Measurements from ENCODE around the gene TTYH2. TPM values are rescaled to one million over a fixed set of nuclear protein-coding genes. Genes with fewer than 3 reads are reported as not detected.

Gene TTYH2
- total RNA-seq, 6 experiments from 2014 or later: 0.60 to 1.8 (median 1.3) TPM

DNA sequence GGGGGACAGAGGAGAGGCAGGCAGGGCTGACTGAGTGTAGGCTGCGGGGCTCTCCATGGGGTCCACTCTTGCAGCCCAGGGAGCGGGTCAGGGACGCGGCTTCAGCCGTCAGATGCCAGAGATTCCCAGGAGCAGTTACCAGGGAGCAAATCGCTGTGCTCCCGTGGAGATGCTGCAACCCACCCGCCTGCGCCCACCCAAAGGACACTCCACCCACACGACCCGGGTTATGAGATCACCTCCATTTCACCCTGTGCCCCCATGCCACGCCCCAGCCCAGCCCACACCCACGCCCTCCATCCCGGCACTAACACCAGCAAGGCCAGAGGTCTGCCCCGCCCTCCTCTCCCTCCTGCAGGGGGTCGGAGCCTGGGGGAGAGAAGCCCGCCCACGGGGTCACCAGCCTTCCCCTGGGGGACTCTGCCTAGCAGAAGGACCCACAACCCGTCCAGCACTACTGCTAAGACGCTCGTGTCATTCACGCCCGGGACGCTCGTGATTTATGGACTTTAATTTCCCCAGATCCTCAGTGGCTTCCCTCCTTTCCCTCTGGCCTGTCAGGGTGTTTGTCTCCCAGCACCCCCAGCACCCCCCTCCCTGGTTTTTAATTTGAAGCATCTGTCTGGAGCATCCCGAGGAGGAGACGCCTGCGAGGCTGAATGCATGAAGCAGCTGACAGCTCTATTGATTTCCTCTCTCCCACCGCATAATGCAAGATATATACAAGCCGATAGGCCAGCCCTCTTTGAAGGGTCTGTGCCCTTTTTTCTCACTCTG is 16.6 kb upstream of the TTYH2 start:
- DNase-seq (no peak), ATAC-seq (no peak)
- Histone ChIP-seq H3K27ac (no peak overlapping the region), H3K9me3 (no peaks in the 10 kb centered on the region), H3K4me3 (no peak overlapping the region), H3K27me3 (no peaks in the 10 kb centered on the region), H3K36me3 (no peaks in the 10 kb centered on the region), H3K4me1 (peaks cover 0 to 13% (median 3%) of the 10 kb centered on the region in 4 donors)
- no peak for TF ChIP-seq POLR2A (IDR thresholded peaks at IDR 0.05)
- TF ChIP-seq, protein P1, sequence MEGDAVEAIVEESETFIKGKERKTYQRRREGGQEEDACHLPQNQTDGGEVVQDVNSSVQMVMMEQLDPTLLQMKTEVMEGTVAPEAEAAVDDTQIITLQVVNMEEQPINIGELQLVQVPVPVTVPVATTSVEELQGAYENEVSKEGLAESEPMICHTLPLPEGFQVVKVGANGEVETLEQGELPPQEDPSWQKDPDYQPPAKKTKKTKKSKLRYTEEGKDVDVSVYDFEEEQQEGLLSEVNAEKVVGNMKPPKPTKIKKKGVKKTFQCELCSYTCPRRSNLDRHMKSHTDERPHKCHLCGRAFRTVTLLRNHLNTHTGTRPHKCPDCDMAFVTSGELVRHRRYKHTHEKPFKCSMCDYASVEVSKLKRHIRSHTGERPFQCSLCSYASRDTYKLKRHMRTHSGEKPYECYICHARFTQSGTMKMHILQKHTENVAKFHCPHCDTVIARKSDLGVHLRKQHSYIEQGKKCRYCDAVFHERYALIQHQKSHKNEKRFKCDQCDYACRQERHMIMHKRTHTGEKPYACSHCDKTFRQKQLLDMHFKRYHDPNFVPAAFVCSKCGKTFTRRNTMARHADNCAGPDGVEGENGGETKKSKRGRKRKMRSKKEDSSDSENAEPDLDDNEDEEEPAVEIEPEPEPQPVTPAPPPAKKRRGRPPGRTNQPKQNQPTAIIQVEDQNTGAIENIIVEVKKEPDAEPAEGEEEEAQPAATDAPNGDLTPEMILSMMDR (IDR thresholded peaks at IDR 0.05): no peak
- 58% methylated on average over 9 of the region's 30 CpGs for WGBS (ENCODE audit: insufficient coverage, low coverage, low lambda C conversion rate, missing lambda C conversion rate)
- intact Hi-C loops (cut with DNase I): no loop called here

DNA sequence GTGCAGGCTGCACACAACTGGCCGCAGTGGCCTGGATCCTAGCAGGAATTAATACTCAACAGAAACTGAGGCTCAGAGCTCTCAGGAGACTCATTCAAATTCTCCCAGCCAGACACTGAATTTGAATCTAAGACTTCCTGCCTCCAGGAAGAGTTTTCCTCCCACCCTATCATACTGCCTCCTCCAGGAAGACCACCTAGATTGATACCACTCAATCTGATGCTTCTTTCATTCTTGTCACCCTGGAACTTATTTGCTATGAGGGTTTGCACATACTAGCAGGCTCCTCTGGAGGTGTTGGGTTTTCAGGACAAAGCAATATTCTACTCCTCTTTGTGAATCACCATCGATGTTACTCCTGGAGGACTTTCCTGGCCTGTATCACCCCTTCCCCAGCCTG is 15.6 kb upstream of the TTYH2 start:
- H3K4me1 ChIP-seq: peaks cover 0 to 13% (median 3%) of the 10 kb centered on the region in 4 donors
- H3K27ac ChIP-seq: no peak overlapping the region
- intact Hi-C loops (cut with DNase I): no loop called here
- 100% methylated on average over 2 of the region's 2 CpGs for WGBS (ENCODE audit: insufficient coverage, low coverage, low lambda C conversion rate, missing lambda C conversion rate)
- no peaks in the 10 kb centered on the region for H3K9me3 ChIP-seq
- TF ChIP-seq, protein P1 (IDR thresholded peaks at IDR 0.05): no peak
- no peak for TF ChIP-seq POLR2A (IDR thresholded peaks at IDR 0.05)
- H3K4me3 ChIP-seq: no peak overlapping the region
- DNase-seq (no peak), ATAC-seq (no peak)
- no peaks in the 10 kb centered on the region for H3K36me3 ChIP-seq
- no peaks in the 10 kb centered on the region for H3K27me3 ChIP-seq

DNA sequence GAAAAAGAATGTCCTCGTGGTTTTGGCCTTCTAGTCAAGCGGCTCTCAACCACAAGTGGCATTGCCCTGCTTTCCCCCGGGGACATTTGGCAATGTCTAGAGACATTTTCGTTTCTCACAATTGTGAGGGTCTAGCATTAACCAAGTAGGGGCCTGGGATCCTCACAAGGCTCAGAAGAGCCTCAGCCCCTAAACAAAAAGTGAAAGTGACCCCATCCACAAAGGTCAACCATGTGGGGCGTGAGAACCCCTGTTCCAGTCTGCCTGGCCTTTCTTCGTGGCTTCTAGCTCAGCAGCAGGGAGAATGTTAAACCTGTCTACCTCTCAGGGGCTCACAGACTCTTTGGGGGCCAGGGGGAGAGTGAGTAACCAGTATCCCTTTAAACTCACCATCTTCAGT is 14.7 kb upstream of the TTYH2 start:
- intact Hi-C loops (cut with DNase I): no loop called here

DNA sequence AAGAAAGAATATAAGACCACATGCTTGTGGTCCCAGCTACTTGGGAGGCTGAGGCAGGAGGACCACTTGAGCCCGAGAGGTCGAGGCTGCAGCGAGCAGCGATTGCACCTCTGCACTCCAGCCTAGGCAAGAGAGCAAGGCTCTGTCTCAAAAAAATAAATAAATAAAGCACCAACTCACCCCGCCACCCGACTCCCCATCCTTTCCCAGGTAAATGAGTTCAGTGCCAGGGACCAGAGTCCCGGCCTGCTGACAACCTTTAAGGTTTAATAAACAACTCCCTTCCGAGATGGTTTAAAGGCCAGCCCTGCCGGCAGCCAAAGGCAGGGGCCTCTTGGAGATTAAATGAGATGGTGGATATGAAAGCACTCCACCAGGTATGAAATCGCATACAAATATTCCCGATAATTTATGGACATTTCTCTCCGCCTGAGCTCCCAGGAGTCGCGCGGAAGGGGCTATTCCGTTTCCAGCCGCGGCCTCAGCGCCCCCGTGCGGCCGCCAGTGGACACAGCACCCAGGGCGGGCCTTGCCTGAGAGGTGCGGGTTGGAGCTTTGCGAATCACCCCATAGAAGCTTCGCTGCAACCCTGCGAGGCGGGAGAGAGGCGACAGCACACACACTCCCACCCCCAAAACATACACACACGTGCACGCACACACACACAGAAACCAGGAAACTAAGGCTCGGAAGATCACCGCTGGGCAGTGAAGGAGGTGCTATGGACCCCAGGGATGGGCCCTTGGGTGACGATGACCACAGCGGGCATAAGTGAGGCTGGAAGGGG is 13.9 kb upstream of the TTYH2 start:
- ATAC-seq (peak; percentile 68 to 75 (median 72)), DNase-seq (peak; percentile 64 to 70 (median 70))
- Histone ChIP-seq H3K4me1 (peaks cover 0 to 11% (median 1%) of the 10 kb centered on the region in 4 donors), H3K36me3 (no peaks in the 10 kb centered on the region), H3K9me3 (no peaks in the 10 kb centered on the region), H3K27ac (no peak overlapping the region), H3K4me3 (peak overlapping the region in 2 of 3 donors; percentile 23 to 34), H3K27me3 (no peaks in the 10 kb centered on the region)
- no peak for TF ChIP-seq POLR2A (IDR thresholded peaks at IDR 0.05)
- TF ChIP-seq, protein P1 (IDR thresholded peaks at IDR 0.05): peak; percentile 90 to 99 (median 98)
- 54% methylated on average over 9 of the region's 35 CpGs for WGBS (ENCODE audit: insufficient coverage, low coverage, low lambda C conversion rate, missing lambda C conversion rate)
- intact Hi-C loops (cut with DNase I): no loop called here

More for the DNA sequence above, 14.7 kb upstream of the TTYH2 start:
- Histone ChIP-seq H3K36me3 (no peaks in the 10 kb centered on the region), H3K4me1 (peaks cover 0 to 7% (median under 1%) of the 10 kb centered on the region in 4 donors), H3K9me3 (no peaks in the 10 kb centered on the region), H3K27ac (no peak overlapping the region), H3K4me3 (no peak overlapping the region), H3K27me3 (no peaks in the 10 kb centered on the region)
- WGBS (ENCODE audit: insufficient coverage, low coverage, low lambda C conversion rate, missing lambda C conversion rate): 67% methylated on average over 4 of the region's 6 CpGs
- ATAC-seq: no peak
- no peak for TF ChIP-seq POLR2A (IDR thresholded peaks at IDR 0.05)
- TF ChIP-seq, protein P1 (IDR thresholded peaks at IDR 0.05): no peak
- DNase-seq: no peak

Data from right lobe of liver (tissue), 6 donors.